ENCODE results near the gene DNAJC16. TPM values are rescaled to one million over a fixed set of nuclear protein-coding genes. Genes with fewer than 3 reads are reported as not detected.

DNAJC16 gene
- total RNA-seq, 1 donor from 2014 or later: 32.5 TPM

DNA sequence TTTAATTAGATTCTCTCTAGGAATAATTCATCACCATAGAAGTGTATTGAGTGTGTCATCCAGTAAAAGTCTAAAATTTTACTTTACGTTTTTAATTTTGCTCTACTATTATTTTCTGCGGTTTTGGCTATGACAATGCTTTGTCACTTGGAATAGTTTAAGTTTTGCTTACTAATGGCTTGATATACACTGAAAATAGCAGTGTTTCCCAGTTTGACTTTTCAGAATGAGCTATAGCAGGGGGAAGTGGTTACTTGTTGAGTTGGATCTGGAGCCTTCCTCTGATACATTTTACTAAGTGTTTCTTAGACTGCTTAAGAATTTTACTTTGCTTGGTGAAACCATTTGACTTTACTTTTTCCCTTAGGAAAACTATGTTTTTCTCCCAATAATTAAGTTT is 5.0 kb downstream of the DNAJC16 start:
- H3K27me3 Mint-ChIP-seq (ENCODE audit: unreplicated experiment): no peaks in the 10 kb centered on the region
- H3K36me3 Mint-ChIP-seq (ENCODE audit: unreplicated experiment): no peaks in the 10 kb centered on the region
- no peak for DNase-seq
- no peak overlapping the region for H3K4me3 Mint-ChIP-seq (ENCODE audit: unreplicated experiment)
- TF ChIP-seq, protein P1, sequence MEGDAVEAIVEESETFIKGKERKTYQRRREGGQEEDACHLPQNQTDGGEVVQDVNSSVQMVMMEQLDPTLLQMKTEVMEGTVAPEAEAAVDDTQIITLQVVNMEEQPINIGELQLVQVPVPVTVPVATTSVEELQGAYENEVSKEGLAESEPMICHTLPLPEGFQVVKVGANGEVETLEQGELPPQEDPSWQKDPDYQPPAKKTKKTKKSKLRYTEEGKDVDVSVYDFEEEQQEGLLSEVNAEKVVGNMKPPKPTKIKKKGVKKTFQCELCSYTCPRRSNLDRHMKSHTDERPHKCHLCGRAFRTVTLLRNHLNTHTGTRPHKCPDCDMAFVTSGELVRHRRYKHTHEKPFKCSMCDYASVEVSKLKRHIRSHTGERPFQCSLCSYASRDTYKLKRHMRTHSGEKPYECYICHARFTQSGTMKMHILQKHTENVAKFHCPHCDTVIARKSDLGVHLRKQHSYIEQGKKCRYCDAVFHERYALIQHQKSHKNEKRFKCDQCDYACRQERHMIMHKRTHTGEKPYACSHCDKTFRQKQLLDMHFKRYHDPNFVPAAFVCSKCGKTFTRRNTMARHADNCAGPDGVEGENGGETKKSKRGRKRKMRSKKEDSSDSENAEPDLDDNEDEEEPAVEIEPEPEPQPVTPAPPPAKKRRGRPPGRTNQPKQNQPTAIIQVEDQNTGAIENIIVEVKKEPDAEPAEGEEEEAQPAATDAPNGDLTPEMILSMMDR (IDR thresholded peaks at IDR 0.05; ENCODE audit: partially characterized antibody, unreplicated experiment): no peak
- H3K9me3 Mint-ChIP-seq (ENCODE audit: unreplicated experiment): peaks cover 2% of the 10 kb centered on the region
- peaks cover 2% of the 10 kb centered on the region for H3K4me1 Mint-ChIP-seq (ENCODE audit: low read depth, unreplicated experiment)
- no peak overlapping the region for H3K27ac Mint-ChIP-seq (ENCODE audit: unreplicated experiment)

DNA sequence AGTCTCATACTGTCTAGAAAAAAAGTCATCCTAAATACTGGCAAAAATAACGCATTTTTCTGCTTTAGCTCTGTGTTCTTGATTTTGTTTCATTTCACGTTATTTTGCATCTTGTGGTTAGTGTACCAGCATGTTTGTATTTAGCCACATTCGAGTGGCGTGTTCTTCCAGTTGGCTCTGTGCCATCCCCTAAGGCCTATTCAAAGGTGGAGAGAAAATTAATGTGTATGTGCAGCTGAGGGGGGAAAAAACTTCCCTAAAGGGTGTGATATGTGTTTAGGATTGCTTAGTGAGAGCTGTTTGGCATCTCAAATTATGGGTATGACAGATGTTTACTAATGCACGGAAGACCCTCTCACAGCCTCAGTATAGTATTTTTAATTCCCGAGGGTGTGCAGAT is 12.1 kb downstream of the DNAJC16 start:
- TF ChIP-seq, protein P1 (IDR thresholded peaks at IDR 0.05; ENCODE audit: partially characterized antibody, unreplicated experiment): no peak
- H3K9me3 Mint-ChIP-seq (ENCODE audit: unreplicated experiment): no peaks in the 10 kb centered on the region
- H3K27me3 Mint-ChIP-seq (ENCODE audit: unreplicated experiment): peaks cover 1% of the 10 kb centered on the region
- H3K27ac Mint-ChIP-seq (ENCODE audit: unreplicated experiment): no peak overlapping the region
- no peaks in the 10 kb centered on the region for H3K4me1 Mint-ChIP-seq (ENCODE audit: low read depth, unreplicated experiment)
- H3K36me3 Mint-ChIP-seq (ENCODE audit: unreplicated experiment): no peaks in the 10 kb centered on the region
- H3K4me3 Mint-ChIP-seq (ENCODE audit: unreplicated experiment): no peak overlapping the region
- no peak for DNase-seq

DNA sequence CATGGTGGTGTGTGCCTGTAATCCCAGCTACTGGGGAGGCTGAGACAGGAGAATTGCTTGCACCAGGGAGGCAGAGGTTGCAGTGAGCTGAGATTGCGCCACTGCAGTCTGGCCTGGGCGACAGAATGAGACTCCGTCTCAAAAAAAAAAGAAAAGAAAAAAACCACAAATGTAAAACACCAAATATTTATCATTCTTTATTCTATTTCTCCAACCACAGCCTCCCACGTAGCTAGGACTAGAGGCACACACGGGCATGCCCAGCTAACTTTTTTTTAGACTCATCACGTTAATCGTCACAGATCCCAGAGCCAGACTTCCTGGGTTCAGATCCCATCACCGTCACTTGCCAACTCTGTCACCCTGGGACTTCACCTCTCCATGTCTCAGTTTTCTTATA is 13.5 kb downstream of the DNAJC16 start:
- H3K36me3 Mint-ChIP-seq (ENCODE audit: unreplicated experiment): no peaks in the 10 kb centered on the region
- H3K4me1 Mint-ChIP-seq (ENCODE audit: low read depth, unreplicated experiment): no peaks in the 10 kb centered on the region
- TF ChIP-seq, protein P1 (IDR thresholded peaks at IDR 0.05; ENCODE audit: partially characterized antibody, unreplicated experiment): no peak
- no peak overlapping the region for H3K27ac Mint-ChIP-seq (ENCODE audit: unreplicated experiment)
- no peak for DNase-seq
- H3K4me3 Mint-ChIP-seq (ENCODE audit: unreplicated experiment): no peak overlapping the region
- H3K9me3 Mint-ChIP-seq (ENCODE audit: unreplicated experiment): no peaks in the 10 kb centered on the region
- H3K27me3 Mint-ChIP-seq (ENCODE audit: unreplicated experiment): peaks cover 1% of the 10 kb centered on the region

DNA sequence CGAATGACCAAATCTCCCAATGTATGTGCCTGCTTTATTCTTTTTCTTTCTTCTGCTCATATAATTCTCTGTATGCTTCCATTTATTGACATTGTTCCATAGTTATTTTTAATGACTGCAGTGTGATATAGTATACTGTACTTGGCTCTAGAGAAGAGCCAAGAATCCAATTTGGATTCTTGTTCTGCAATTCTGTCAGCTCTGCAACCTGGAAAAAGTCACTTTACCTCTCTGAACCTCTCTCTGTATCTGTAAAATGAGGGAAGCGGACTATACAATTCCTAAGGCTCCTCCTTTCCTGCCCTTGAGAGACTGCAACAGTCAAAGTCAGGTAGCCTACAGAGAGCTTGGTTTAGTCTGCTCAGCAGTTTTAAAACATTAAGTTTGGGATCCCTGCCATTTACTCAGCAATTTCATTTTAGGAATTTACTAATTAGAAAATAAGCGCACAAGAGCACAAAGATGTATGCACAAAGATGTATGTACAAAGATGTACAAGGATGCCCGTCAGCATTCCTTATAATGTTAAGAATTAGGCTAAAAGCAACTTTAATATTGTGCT is 14.7 kb downstream of the DNAJC16 start:
- Mint-ChIP-seq H3K27ac (ENCODE audit: unreplicated experiment) (no peak overlapping the region), H3K9me3 (ENCODE audit: unreplicated experiment) (no peaks in the 10 kb centered on the region), H3K36me3 (ENCODE audit: unreplicated experiment) (no peaks in the 10 kb centered on the region), H3K4me1 (ENCODE audit: low read depth, unreplicated experiment) (no peaks in the 10 kb centered on the region), H3K27me3 (ENCODE audit: unreplicated experiment) (peaks cover 1% of the 10 kb centered on the region), H3K4me3 (ENCODE audit: unreplicated experiment) (no peak overlapping the region)
- TF ChIP-seq, protein P1 (IDR thresholded peaks at IDR 0.05; ENCODE audit: partially characterized antibody, unreplicated experiment): no peak
- DNase-seq: no peak

DNA sequence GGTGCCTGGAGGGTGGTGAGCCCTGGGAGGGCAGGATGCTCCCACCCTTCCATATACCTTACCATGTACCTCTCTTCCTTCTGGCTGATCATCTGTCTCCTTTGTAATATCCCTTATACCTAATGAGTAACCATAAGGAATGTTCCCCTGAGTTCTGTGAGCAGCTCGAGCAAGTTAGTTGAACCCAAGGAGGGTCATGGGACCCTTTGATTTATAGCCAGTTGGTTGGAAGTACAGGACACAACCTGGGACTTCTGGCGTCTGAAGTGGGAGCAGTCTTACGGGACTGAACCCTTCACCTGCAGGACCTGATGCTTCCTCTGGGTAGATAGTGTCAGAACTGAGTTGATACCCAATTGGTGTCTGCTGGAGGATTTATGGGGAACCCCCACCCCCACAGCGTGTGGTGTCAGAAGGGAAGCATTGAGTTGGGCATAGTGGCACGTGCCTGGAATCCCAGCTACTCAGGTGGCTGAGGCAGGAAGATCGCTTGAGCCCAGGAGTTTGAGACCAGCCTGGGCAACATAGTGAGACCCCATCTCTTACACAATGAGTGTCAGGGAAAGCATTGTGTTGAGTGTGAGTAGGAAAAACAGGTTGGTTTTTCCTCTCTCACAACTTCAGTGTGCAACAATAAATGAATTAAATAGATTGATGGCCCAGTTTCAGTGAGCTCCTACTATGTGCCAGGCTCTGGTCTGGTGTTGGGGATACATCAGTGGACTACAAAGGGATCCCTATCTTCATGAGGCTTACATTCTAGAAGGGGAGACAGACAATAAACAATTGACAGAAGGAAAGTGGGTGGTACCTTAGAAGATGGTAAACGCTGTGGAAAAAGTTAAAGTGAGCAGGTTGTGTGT is 16.0 kb downstream of the DNAJC16 start:
- TF ChIP-seq, protein P1 (IDR thresholded peaks at IDR 0.05; ENCODE audit: partially characterized antibody, unreplicated experiment): no peak
- Mint-ChIP-seq H3K9me3 (ENCODE audit: unreplicated experiment) (no peaks in the 10 kb centered on the region), H3K4me1 (ENCODE audit: low read depth, unreplicated experiment) (no peaks in the 10 kb centered on the region), H3K27me3 (ENCODE audit: unreplicated experiment) (no peaks in the 10 kb centered on the region), H3K4me3 (ENCODE audit: unreplicated experiment) (no peak overlapping the region), H3K36me3 (ENCODE audit: unreplicated experiment) (no peaks in the 10 kb centered on the region), H3K27ac (ENCODE audit: unreplicated experiment) (no peak overlapping the region)
- no peak for DNase-seq

All from glutamatergic neuron (in vitro differentiated cells).